Hematopoietic multipotent progenitor cell treated with erythropoietin and hydrocortisone succinate and interleukin-3 and kit ligand, for 6 days (in vitro differentiated cells): ENCODE measurements around the gene SMARCD2.
"Not testable (repeated sequence)": the region's sequence is repeated elsewhere in the genome, so short reads cannot be mapped to it uniquely, and the experiment has no call there.

Experiments
- DNase-seq: peaks from one replicate; pipeline ENCODE4 v3.0.0-alpha.2; 2015

SMARCD2 gene

DNA sequence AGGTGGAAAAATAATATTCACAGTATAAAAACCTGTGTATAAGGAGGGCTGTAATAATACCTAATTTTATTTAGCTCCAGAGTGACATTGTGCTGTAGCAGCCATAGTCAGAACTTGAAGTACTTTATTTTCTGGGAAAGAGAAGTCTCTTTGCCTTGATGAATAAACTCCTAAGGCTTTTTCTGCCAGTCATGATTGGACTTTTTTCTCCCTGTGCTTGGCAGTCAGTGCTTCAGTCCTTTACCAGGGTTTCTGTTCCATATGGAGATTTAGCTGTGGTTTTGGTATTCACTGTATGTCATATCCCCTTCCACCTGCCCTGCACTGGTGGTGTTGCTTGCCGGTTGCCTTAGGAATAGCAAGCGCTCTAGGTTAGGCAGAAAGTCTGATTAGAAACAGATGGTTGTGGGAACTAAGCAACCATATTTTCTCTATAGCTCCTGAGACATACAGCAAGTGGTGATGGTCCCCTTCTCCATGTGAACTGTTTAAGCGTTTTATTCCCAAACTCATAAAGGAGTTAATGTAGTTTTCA, 43.8 kb downstream of the SMARCD2 start:
- DNase-seq: no peak

- DNase-seq: not testable (repeated sequence)
Measured at GRCh38 chr17:63796375-63796774, 46.1 kb downstream of the SMARCD2 start.

GRCh38 chr17:63792055-63792729, 50.3 kb downstream of the SMARCD2 start:
- no peak for DNase-seq

DNA sequence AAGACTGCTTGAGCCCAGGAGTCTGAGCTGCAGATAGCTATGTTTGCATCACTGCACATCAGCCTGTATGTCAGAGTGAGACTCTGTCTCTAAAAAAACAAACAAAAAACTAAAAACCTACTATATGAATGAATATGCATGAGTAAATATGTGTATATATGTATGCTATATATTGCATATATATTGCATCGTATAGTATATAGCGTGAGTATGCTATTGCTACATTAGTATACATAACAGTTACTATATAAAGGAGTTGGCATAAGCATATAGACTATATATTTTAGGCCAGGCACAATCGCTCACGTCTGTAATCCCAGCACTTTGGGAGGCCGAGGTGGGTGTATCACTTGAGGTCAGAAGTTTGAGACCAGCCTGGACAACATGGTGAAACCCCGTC, 52.4 kb downstream of the SMARCD2 start:
- no peak for DNase-seq

GRCh38 chr17:63786971-63787711, 55.3 kb downstream of the SMARCD2 start:
- DNase-seq: no peak

- no peak for DNase-seq
Measured at GRCh38 chr17:63786117-63786516, 56.4 kb downstream of the SMARCD2 start.

DNA sequence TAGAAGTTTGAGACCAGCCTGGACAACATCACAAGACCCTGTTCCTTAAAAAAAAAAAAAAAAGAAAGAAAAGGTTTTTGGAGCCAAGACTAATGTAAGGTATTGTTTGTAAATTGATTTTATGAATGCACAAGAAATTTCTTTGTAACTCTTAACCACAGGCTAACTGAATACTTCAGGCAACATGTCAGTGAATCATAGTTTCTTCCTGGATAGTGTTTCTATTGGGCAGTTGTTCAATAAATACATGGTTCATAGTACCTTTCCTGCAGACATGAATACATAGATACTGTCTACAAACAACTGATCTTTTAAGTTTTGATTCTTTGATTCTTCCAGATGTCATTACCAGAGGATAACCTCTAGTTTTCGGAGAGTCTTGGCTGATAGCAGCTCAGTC, 56.9 kb downstream of the SMARCD2 start:
- no peak for DNase-seq

DNA sequence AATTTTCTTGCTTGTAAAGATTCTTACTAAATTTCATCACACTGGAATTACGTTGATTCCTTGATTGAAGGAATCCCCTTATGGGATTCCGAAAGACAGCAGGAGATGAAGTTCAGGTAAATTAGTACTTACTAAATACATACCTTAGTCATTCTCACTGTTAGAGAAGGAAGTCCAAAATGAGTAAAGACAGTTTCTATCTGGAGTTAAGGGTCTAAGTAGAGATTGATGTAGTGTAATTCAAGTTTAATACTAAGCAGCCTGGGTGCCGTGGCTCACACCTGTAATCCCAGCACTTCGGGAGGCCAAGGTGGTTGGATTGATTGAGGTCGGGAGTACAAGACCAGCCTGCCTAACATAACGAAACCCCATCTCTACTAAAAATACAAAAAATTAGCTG, 59.0 kb downstream of the SMARCD2 start:
- DNase-seq: no peak
